ENCODE measurements around the gene GAPDHS.
A peak's percentile ranks its signal among the peaks of the same experiment; 100 is the strongest.

GAPDHS gene

GRCh38 chr19:35498220-35498619, 35.0 kb upstream of the GAPDHS start:
- no peak overlapping the region for H3K9ac ChIP-seq (ENCODE audit: low read depth, low read length)
- H3K27me3 ChIP-seq (ENCODE audit: control insufficient read depth, insufficient read depth, low read length), result no peaks in the 10 kb centered on the region
- H3K27ac ChIP-seq (ENCODE audit: low read depth, low read length), result no peak overlapping the region
- H3K36me3 ChIP-seq (ENCODE audit: control insufficient read depth, insufficient read depth, low read length), result peaks cover 61% of the 10 kb centered on the region
- peaks cover 8% of the 10 kb centered on the region for H3K4me1 ChIP-seq (ENCODE audit: control insufficient read depth, insufficient read depth, low read length)
- H3K9me3 ChIP-seq (ENCODE audit: control insufficient read depth, insufficient read depth, low read length), result no peaks in the 10 kb centered on the region
- no peak overlapping the region for H3K4me3 ChIP-seq (ENCODE audit: low read depth, low read length)

- peaks cover 8% of the 10 kb centered on the region for H3K4me1 ChIP-seq (ENCODE audit: control insufficient read depth, insufficient read depth, low read length)
- H3K9ac ChIP-seq (ENCODE audit: low read depth, low read length), result no peak overlapping the region
- no peak overlapping the region for H3K27ac ChIP-seq (ENCODE audit: low read depth, low read length)
- H3K27me3 ChIP-seq (ENCODE audit: control insufficient read depth, insufficient read depth, low read length), result no peaks in the 10 kb centered on the region
- H3K4me3 ChIP-seq (ENCODE audit: low read depth, low read length), result no peak overlapping the region
- peaks cover 67% of the 10 kb centered on the region for H3K36me3 ChIP-seq (ENCODE audit: control insufficient read depth, insufficient read depth, low read length)
- H3K9me3 ChIP-seq (ENCODE audit: control insufficient read depth, insufficient read depth, low read length), result no peaks in the 10 kb centered on the region
These were observed 34.2 kb upstream of the GAPDHS start for GRCh38 chr19:35498984-35499527.

- Histone ChIP-seq H3K4me3 (ENCODE audit: low read depth, low read length) (no peak overlapping the region), H3K4me1 (ENCODE audit: control insufficient read depth, insufficient read depth, low read length) (peaks cover 3% of the 10 kb centered on the region), H3K9ac (ENCODE audit: low read depth, low read length) (no peak overlapping the region), H3K9me3 (ENCODE audit: control insufficient read depth, insufficient read depth, low read length) (no peaks in the 10 kb centered on the region), H3K36me3 (ENCODE audit: control insufficient read depth, insufficient read depth, low read length) (peaks cover 83% of the 10 kb centered on the region), H3K27ac (ENCODE audit: low read depth, low read length) (no peak overlapping the region), H3K27me3 (ENCODE audit: control insufficient read depth, insufficient read depth, low read length) (no peaks in the 10 kb centered on the region)
These were observed 32.6 kb upstream of the GAPDHS start for GRCh38 chr19:35500611-35501010.

GRCh38 chr19:35501684-35502083, 31.6 kb upstream of the GAPDHS start:
- no peaks in the 10 kb centered on the region for H3K27me3 ChIP-seq (ENCODE audit: control insufficient read depth, insufficient read depth, low read length)
- H3K36me3 ChIP-seq (ENCODE audit: control insufficient read depth, insufficient read depth, low read length), result peaks cover 94% of the 10 kb centered on the region
- no peaks in the 10 kb centered on the region for H3K9me3 ChIP-seq (ENCODE audit: control insufficient read depth, insufficient read depth, low read length)
- no peak overlapping the region for H3K4me3 ChIP-seq (ENCODE audit: low read depth, low read length)
- H3K27ac ChIP-seq (ENCODE audit: low read depth, low read length), result no peak overlapping the region
- H3K4me1 ChIP-seq (ENCODE audit: control insufficient read depth, insufficient read depth, low read length), result no peaks in the 10 kb centered on the region
- H3K9ac ChIP-seq (ENCODE audit: low read depth, low read length), result no peak overlapping the region

GRCh38 chr19:35502751-35503150, 30.5 kb upstream of the GAPDHS start:
- no peak overlapping the region for H3K9ac ChIP-seq (ENCODE audit: low read depth, low read length)
- no peaks in the 10 kb centered on the region for H3K4me1 ChIP-seq (ENCODE audit: control insufficient read depth, insufficient read depth, low read length)
- H3K27me3 ChIP-seq (ENCODE audit: control insufficient read depth, insufficient read depth, low read length), result no peaks in the 10 kb centered on the region
- H3K36me3 ChIP-seq (ENCODE audit: control insufficient read depth, insufficient read depth, low read length), result peaks cover 95% of the 10 kb centered on the region
- H3K9me3 ChIP-seq (ENCODE audit: control insufficient read depth, insufficient read depth, low read length), result no peaks in the 10 kb centered on the region
- no peak overlapping the region for H3K27ac ChIP-seq (ENCODE audit: low read depth, low read length)
- no peak overlapping the region for H3K4me3 ChIP-seq (ENCODE audit: low read depth, low read length)

GRCh38 chr19:35506011-35506410, 27.2 kb upstream of the GAPDHS start:
- Histone ChIP-seq H3K27ac (ENCODE audit: low read depth, low read length) (no peak overlapping the region), H3K4me1 (ENCODE audit: control insufficient read depth, insufficient read depth, low read length) (0 out of 2 replicates have a peak, but pooled peaks cover 8% of the 10 kb centered on the region), H3K36me3 (ENCODE audit: control insufficient read depth, insufficient read depth, low read length) (peaks cover 72% of the 10 kb centered on the region), H3K9me3 (ENCODE audit: control insufficient read depth, insufficient read depth, low read length) (no peaks in the 10 kb centered on the region), H3K9ac (ENCODE audit: low read depth, low read length) (no peak overlapping the region), H3K4me3 (ENCODE audit: low read depth, low read length) (no peak overlapping the region), H3K27me3 (ENCODE audit: control insufficient read depth, insufficient read depth, low read length) (peaks cover 5% of the 10 kb centered on the region; the same call in 1 of the 2 replicates)

- Histone ChIP-seq H3K27me3 (ENCODE audit: control insufficient read depth, insufficient read depth, low read length) (peaks cover 6% of the 10 kb centered on the region; the same call in 1 of the 2 replicates), H3K4me3 (ENCODE audit: low read depth, low read length) (no peak overlapping the region), H3K9ac (ENCODE audit: low read depth, low read length) (no peak overlapping the region), H3K27ac (ENCODE audit: low read depth, low read length) (no peak overlapping the region), H3K9me3 (ENCODE audit: control insufficient read depth, insufficient read depth, low read length) (no peaks in the 10 kb centered on the region), H3K4me1 (ENCODE audit: control insufficient read depth, insufficient read depth, low read length) (0 out of 2 replicates have a peak, but pooled peaks cover 8% of the 10 kb centered on the region), H3K36me3 (ENCODE audit: control insufficient read depth, insufficient read depth, low read length) (peaks cover 59% of the 10 kb centered on the region)
These were observed 25.7 kb upstream of the GAPDHS start for GRCh38 chr19:35507561-35507960.

- H3K36me3 ChIP-seq (ENCODE audit: control insufficient read depth, insufficient read depth, low read length), result peaks cover 53% of the 10 kb centered on the region
- H3K4me3 ChIP-seq (ENCODE audit: low read depth, low read length), result peak overlapping the region; percentile 79
- H3K4me1 ChIP-seq (ENCODE audit: control insufficient read depth, insufficient read depth, low read length), result 0 out of 2 replicates have a peak, but pooled peaks cover 8% of the 10 kb centered on the region
- H3K27ac ChIP-seq (ENCODE audit: low read depth, low read length), result no peak overlapping the region
- H3K9me3 ChIP-seq (ENCODE audit: control insufficient read depth, insufficient read depth, low read length), result no peaks in the 10 kb centered on the region
- H3K27me3 ChIP-seq (ENCODE audit: control insufficient read depth, insufficient read depth, low read length), result peaks cover 6% of the 10 kb centered on the region; the same call in 1 of the 2 replicates
- H3K9ac ChIP-seq (ENCODE audit: low read depth, low read length), result no peak overlapping the region
These were observed 25.1 kb upstream of the GAPDHS start for GRCh38 chr19:35508129-35508528.

- H3K4me1 ChIP-seq (ENCODE audit: control insufficient read depth, insufficient read depth, low read length), result peaks cover 17% of the 10 kb centered on the region
- peak overlapping the region; percentile 96 for H3K27ac ChIP-seq (ENCODE audit: low read depth, low read length)
- H3K4me3 ChIP-seq (ENCODE audit: low read depth, low read length), result peak overlapping the region; percentile 79
- peaks cover 45% of the 10 kb centered on the region for H3K36me3 ChIP-seq (ENCODE audit: control insufficient read depth, insufficient read depth, low read length)
- peaks cover 6% of the 10 kb centered on the region; the same call in 1 of the 2 replicates for H3K27me3 ChIP-seq (ENCODE audit: control insufficient read depth, insufficient read depth, low read length)
- H3K9me3 ChIP-seq (ENCODE audit: control insufficient read depth, insufficient read depth, low read length), result no peaks in the 10 kb centered on the region
- peak overlapping the region; percentile 89 for H3K9ac ChIP-seq (ENCODE audit: low read depth, low read length)
These were observed 24.1 kb upstream of the GAPDHS start for GRCh38 chr19:35509018-35509652.

GRCh38 chr19:35509861-35510625, 23.2 kb upstream of the GAPDHS start:
- peak overlapping the region; percentile 96 for H3K27ac ChIP-seq (ENCODE audit: low read depth, low read length)
- H3K27me3 ChIP-seq (ENCODE audit: control insufficient read depth, insufficient read depth, low read length), result peaks cover 6% of the 10 kb centered on the region; the same call in 1 of the 2 replicates
- H3K9ac ChIP-seq (ENCODE audit: low read depth, low read length), result peak overlapping the region; percentile 89
- H3K9me3 ChIP-seq (ENCODE audit: control insufficient read depth, insufficient read depth, low read length), result no peaks in the 10 kb centered on the region
- H3K36me3 ChIP-seq (ENCODE audit: control insufficient read depth, insufficient read depth, low read length), result peaks cover 36% of the 10 kb centered on the region
- peak overlapping the region; percentile 79 for H3K4me3 ChIP-seq (ENCODE audit: low read depth, low read length)
- peaks cover 23% of the 10 kb centered on the region for H3K4me1 ChIP-seq (ENCODE audit: control insufficient read depth, insufficient read depth, low read length)

- Histone ChIP-seq H3K4me3 (ENCODE audit: low read depth, low read length) (peak overlapping the region; percentile 79; the same call in 1 of the 2 replicates), H3K9ac (ENCODE audit: low read depth, low read length) (no peak overlapping the region), H3K27me3 (ENCODE audit: control insufficient read depth, insufficient read depth, low read length) (peaks cover 6% of the 10 kb centered on the region; the same call in 1 of the 2 replicates), H3K27ac (ENCODE audit: low read depth, low read length) (no peak overlapping the region), H3K4me1 (ENCODE audit: control insufficient read depth, insufficient read depth, low read length) (peaks cover 23% of the 10 kb centered on the region), H3K9me3 (ENCODE audit: control insufficient read depth, insufficient read depth, low read length) (no peaks in the 10 kb centered on the region), H3K36me3 (ENCODE audit: control insufficient read depth, insufficient read depth, low read length) (peaks cover 30% of the 10 kb centered on the region)
These were observed 22.7 kb upstream of the GAPDHS start for GRCh38 chr19:35510626-35510964.
